Measurements from ENCODE around the gene MYO5A.
"Not testable (repeated sequence)": the region's sequence is repeated elsewhere in the genome, so short reads cannot be mapped to it uniquely, and the experiment has no call there.

The MYO5A gene

DNA sequence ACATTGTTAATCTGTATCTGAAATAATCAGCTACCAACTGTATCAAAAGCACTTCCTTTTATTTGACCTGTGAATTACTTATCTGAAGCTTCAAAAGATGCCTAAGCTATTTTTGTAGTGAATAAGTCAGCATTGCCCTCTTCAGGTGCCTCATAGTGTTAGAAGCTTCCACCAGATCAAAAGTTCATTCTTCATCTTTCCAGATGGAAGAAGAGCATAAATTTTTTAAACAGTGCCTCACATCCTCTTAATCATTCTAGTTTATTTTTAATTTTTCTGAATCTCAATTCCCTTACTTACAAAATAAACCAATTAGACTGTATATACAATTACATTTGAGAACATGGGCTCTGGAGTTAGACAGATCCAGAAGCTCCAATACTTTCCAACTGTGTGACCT lies 65.0 kb downstream of the MYO5A start:
- peak; percentile 37 for DNase-seq (ENCODE audit: low read depth)

- DNase-seq (ENCODE audit: low read depth): no peak
Measured at GRCh38 chr15:52462806-52463360, 65.8 kb downstream of the MYO5A start.

- not testable (repeated sequence) for DNase-seq (ENCODE audit: low read depth)
Measured at GRCh38 chr15:52459701-52460100, 69.0 kb downstream of the MYO5A start.

DNA sequence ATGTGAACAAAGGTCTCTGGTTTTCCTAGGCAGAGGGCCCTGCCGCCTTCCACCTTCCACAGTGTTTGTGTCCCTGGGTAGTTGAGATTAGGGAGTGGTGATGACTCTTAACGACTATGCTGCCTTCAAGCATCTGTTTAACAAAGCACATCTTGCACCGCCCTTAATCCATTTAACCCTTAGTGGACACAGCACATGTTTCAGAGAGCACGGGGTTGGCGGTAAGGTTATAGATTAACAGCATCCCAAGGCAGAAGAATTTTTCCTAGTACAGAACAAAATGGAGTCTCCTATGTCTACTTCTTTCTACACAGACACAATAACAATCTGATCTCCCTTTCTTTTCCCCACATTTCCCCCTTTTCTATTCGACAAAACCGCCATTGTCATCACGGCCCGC lies 69.4 kb downstream of the MYO5A start:
- not testable (repeated sequence) for DNase-seq (ENCODE audit: low read depth)

- no peak for DNase-seq (ENCODE audit: low read depth)
Measured at GRCh38 chr15:52448011-52448890, 80.4 kb downstream of the MYO5A start.

- no peak for DNase-seq (ENCODE audit: low read depth)
Measured at GRCh38 chr15:52445954-52446353, 82.7 kb downstream of the MYO5A start.

- DNase-seq (ENCODE audit: low read depth): no peak
Measured at GRCh38 chr15:52445553-52445952, 83.1 kb downstream of the MYO5A start.

- DNase-seq (ENCODE audit: low read depth): not testable (repeated sequence)
Measured at GRCh38 chr15:52443205-52443604, 85.5 kb downstream of the MYO5A start.

GRCh38 chr15:52441841-52442240 lies 86.8 kb downstream of the MYO5A start:
- no peak for DNase-seq (ENCODE audit: low read depth)

GRCh38 chr15:52440946-52441345 lies 87.7 kb downstream of the MYO5A start:
- DNase-seq (ENCODE audit: low read depth): no peak

DNA sequence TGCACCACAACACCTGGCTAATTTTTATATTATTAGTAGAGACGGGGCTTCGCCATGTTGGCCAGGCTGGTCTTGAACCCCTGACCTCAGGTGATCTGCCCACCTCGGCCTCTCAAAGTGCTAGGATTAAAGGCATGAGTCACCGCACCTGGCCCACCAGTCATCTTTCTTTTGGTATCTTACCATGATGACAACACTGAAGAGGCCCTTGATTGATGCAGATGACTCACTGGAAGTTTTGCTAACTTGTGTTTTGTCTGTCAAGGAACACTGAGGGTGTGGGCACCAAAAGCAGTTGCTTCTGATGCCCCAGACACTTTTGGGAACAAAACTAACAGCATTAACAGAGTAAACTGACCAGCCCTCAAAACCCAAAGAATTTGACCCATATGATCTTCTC lies 88.3 kb downstream of the MYO5A start:
- DNase-seq (ENCODE audit: low read depth): peak; percentile 47

DNA sequence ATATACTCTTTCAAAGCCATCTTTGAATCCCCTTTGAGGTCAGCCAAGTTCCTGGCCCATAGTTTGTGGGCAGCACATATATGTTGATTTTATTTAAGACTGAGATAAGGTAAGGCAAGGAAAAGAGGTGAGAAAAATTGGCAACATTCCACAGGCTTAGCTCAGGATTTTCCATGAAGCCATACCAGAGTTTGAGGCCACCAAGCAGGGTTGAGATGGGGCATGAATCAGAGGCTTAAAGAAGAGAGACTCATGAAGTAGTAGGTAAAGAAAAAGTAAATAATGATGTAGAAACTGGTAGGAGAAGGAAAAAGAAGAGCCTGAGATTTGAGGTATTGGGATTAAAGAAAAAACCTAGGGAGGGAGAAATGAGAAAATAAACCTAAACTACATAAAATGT lies 89.2 kb downstream of the MYO5A start:
- DNase-seq (ENCODE audit: low read depth): no peak

GRCh38 chr15:52439042-52439441 lies 89.6 kb downstream of the MYO5A start:
- DNase-seq (ENCODE audit: low read depth): not testable (repeated sequence)

DNA sequence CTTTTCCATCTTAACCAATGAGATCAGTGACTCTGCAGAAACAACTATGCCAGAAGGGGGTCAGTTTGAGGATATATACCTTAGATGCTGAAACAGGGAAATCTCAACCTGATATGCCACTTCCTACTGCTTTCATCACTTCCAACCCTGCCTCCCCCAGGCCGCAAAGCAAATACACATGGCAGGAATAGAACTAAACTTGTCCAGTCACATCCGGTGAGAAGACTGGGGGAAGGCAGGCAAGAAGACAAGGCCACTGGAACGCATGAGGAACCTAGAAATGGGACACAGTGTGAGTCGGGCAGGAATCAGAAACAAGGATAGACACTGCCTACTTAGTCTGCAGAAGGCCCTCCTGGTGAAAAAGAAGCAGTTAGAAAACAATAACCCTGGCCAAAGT lies 90.6 kb downstream of the MYO5A start:
- DNase-seq (ENCODE audit: low read depth): no peak

- DNase-seq (ENCODE audit: low read depth): no peak
Measured at GRCh38 chr15:52437646-52438045, 91.0 kb downstream of the MYO5A start.

- peak; percentile 39 for DNase-seq (ENCODE audit: low read depth)
Measured at GRCh38 chr15:52436981-52437380, 91.7 kb downstream of the MYO5A start.

- DNase-seq (ENCODE audit: low read depth): no peak
Measured at GRCh38 chr15:52434885-52435284, 93.8 kb downstream of the MYO5A start.

DNA sequence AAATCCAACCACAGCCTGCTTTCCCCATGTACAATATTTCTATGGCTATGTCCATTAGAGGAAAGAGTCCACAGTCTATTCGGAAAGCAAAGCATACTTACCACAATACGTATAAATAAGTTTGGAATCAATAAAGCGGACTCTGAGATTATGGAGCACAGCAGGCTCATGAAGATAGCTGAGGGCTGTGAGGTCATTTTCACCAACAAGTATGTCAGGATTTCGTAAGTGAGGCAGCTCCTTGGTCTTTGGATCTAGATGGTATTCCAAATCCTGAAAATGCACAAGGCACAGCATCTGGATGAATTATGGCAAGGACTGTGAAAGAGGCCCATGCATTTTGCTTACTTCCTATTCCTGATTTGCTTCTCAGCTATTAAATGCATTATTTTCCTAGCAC lies 100.4 kb downstream of the MYO5A start:
- no peak for DNase-seq (ENCODE audit: low read depth)

- peak; percentile 73 for DNase-seq (ENCODE audit: low read depth)
Measured at GRCh38 chr15:52427804-52428203, 100.9 kb downstream of the MYO5A start.

- no peak for DNase-seq (ENCODE audit: low read depth)
Measured at GRCh38 chr15:52424856-52425431, 103.7 kb downstream of the MYO5A start.

DNA sequence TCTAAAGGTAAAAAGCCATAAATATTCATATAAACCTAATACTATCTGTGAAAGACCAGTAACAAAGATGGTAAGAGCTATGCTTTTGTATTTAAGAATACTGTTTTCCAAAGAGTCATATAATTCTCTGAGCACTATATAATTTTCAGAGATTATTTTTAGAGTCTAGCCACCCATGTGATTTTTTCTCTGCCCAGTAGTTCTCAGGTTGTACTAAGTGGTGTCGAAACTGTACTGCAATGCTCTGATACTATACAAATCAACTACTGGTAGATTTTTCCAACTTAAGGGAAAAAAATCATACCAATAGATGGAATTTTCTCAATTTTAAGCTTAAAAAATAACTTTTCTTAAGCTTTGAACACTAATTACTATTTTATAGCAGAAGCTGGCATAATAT lies 104.8 kb downstream of the MYO5A start:
- no peak for DNase-seq (ENCODE audit: low read depth)

- DNase-seq (ENCODE audit: low read depth): no peak
Measured at GRCh38 chr15:52422001-52422400, 106.7 kb downstream of the MYO5A start.

- DNase-seq (ENCODE audit: low read depth): no peak
Measured at GRCh38 chr15:52421029-52421428, 107.7 kb downstream of the MYO5A start.
